ENCODE results near the gene CDC20B. TPM values are rescaled to one million over a fixed set of nuclear protein-coding genes. Genes with fewer than 3 reads are reported as not detected.
"Not testable (repeated sequence)": the region's sequence is repeated elsewhere in the genome, so short reads cannot be mapped to it uniquely, and the experiment has no call there.

Gene CDC20B
- total RNA-seq, 1 donor from 2014 or later: not detected

GRCh38 chr5:55104036-55104772 is 68.8 kb downstream of the CDC20B start:
- peak; percentile 15 for DNase-seq

GRCh38 chr5:55102348-55102747 is 70.6 kb downstream of the CDC20B start, which contains the start of gene GZMA:
Gene GZMA, plus strand, starts transcription at chr5:55102646. Its CDS starts 37 bp downstream, at chr5:55102683.
- peak; percentile 7 for DNase-seq

- DNase-seq: no peak
Observed at GRCh38 chr5:55101556-55102276, 71.3 kb downstream of the CDC20B start.

GRCh38 chr5:55101148-55101547 is 71.8 kb downstream of the CDC20B start:
- not testable (repeated sequence) for DNase-seq

- no peak for DNase-seq
Observed at GRCh38 chr5:55096861-55097260, 76.1 kb downstream of the CDC20B start.

- DNase-seq: no peak
Observed at GRCh38 chr5:55096182-55096581, 76.8 kb downstream of the CDC20B start.

- DNase-seq: not testable (repeated sequence)
Observed at GRCh38 chr5:55091011-55091410, 82.0 kb downstream of the CDC20B start.

GRCh38 chr5:55089301-55089700 is 83.7 kb downstream of the CDC20B start:
- not testable (repeated sequence) for DNase-seq

GRCh38 chr5:55081541-55081940 is 91.4 kb downstream of the CDC20B start:
- no peak for DNase-seq

- DNase-seq: no peak
Observed at GRCh38 chr5:55073211-55073610, 99.8 kb downstream of the CDC20B start.

GRCh38 chr5:55072666-55073065 is 100.3 kb downstream of the CDC20B start:
- DNase-seq: peak; percentile 23

- no peak for DNase-seq
Observed at GRCh38 chr5:55071413-55071812, 101.6 kb downstream of the CDC20B start.

GRCh38 chr5:55070968-55071367 is 102.0 kb downstream of the CDC20B start:
- no peak for DNase-seq

GRCh38 chr5:55066277-55066676 is 106.7 kb downstream of the CDC20B start:
- DNase-seq: no peak

- no peak for DNase-seq
Observed at GRCh38 chr5:55064523-55064922, 108.5 kb downstream of the CDC20B start.

GRCh38 chr5:55063899-55064298 is 109.1 kb downstream of the CDC20B start:
- no peak for DNase-seq

- DNase-seq: peak; percentile 68
Observed at GRCh38 chr5:55063220-55063863, 109.6 kb downstream of the CDC20B start.

Other genes with a start within 250 kb of the CDC20B start
- gene ESM1, start 187.6 kb downstream of the CDC20B start, total RNA-seq: 54.5 and 70.8 TPM in 2 replicates
- gene GZMK, start 148.9 kb downstream of the CDC20B start, total RNA-seq: not detected in 2 replicates
- not detected in 2 replicates for gene GZMA, start 70.5 kb downstream of the CDC20B start, total RNA-seq
- 18.7 and 20.2 TPM in 2 replicates for gene GPX8, start 13.0 kb downstream of the CDC20B start, total RNA-seq
- not detected in 2 replicates for gene MCIDAS, start 54.1 kb upstream of the CDC20B start, total RNA-seq
- not detected in 2 replicates for gene CCNO, start 60.4 kb upstream of the CDC20B start, total RNA-seq
- gene DHX29, start 134.5 kb upstream of the CDC20B start, total RNA-seq: 21.6 and 39.5 TPM in 2 replicates
- 135 and 141 TPM in 2 replicates for gene MTREX, start 134.8 kb upstream of the CDC20B start, total RNA-seq